Stomach smooth muscle (tissue), 2 donors: ENCODE results near the gene ARPC5L.
"Not testable (repeated sequence)": the region's sequence is repeated elsewhere in the genome, so short reads cannot be mapped to it uniquely, and the experiment has no call there.

Experiments used
- H3K27ac ChIP-seq: one replicate; pipeline ENCODE4 v1.7.0; 2013; ENCODE audit warnings: mild to moderate bottlenecking, low read length, inconsistent platforms
- H3K27me3 ChIP-seq, 2 donors: one replicate each; pipeline ENCODE4 v1.7.0; 2013; ENCODE audit warnings: low read length in 2 of 2; ENCODE audit not compliant: insufficient read depth in 2 of 2, control insufficient read depth in 1 of 2
- H3K36me3 ChIP-seq, 2 donors: one replicate each; pipeline ENCODE4 v1.7.0; 2013; ENCODE audit warnings: low read length in 2 of 2; ENCODE audit not compliant: control insufficient read depth in 2 of 2, insufficient read depth in 2 of 2
- H3K4me1 ChIP-seq: one replicate; pipeline ENCODE4 v1.7.0; 2013; ENCODE audit warnings: low read length; ENCODE audit not compliant: control insufficient read depth, insufficient read depth
- H3K4me3 ChIP-seq, 2 donors: one replicate each; pipeline ENCODE4 v1.7.0; 2013; ENCODE audit warnings: low read length in 2 of 2
- H3K9ac ChIP-seq, 2 donors: one replicate each; pipeline ENCODE4 v1.7.0; 2013; ENCODE audit warnings: low read length in 2 of 2, mild to moderate bottlenecking in 1 of 2
- H3K9me3 ChIP-seq, 2 donors: one replicate each; pipeline ENCODE4 v1.7.0; 2013; ENCODE audit warnings: low read length in 2 of 2; ENCODE audit not compliant: control insufficient read depth in 2 of 2
- donor health status: healthy.
- donor health status: Pancreatic carcinoma.

ARPC5L gene

GRCh38 chr9:124897570-124898460, 35.9 kb downstream of the ARPC5L start:
- H3K27ac ChIP-seq: no peak overlapping the region
- H3K36me3 ChIP-seq: peaks cover 38 to 40% of the 10 kb centered on the region in 2 donors

DNA sequence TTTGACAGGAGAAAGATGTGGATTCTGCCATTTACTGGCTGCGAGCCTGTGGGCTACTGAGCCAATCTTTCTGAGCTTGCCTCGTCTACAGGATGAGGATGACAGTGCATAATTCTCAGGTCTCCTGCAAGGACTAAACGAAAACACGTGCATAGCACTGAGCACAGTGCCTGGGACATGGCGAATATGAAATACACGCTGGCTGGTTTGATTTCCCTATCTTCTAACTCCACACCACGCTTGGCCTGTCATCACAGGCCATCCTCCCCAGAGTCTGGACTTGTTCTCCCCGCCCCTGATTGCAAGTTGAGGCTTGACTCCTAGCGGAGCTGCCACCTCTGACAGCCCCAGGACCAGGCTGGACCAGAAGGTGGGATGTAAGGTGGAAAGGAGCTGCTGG, 37.9 kb downstream of the ARPC5L start:
- no peak overlapping the region for H3K27ac ChIP-seq
- no peaks in the 10 kb centered on the region for H3K4me1 ChIP-seq

More at GRCh38 chr9:124897570-124898460, 35.9 kb downstream of the ARPC5L start:
- H3K27me3 ChIP-seq: no peaks in the 10 kb centered on the region
- H3K4me1 ChIP-seq: no peaks in the 10 kb centered on the region
- no peak overlapping the region for H3K9ac ChIP-seq
- H3K4me3 ChIP-seq: no peak overlapping the region
- no peaks in the 10 kb centered on the region for H3K9me3 ChIP-seq

DNA sequence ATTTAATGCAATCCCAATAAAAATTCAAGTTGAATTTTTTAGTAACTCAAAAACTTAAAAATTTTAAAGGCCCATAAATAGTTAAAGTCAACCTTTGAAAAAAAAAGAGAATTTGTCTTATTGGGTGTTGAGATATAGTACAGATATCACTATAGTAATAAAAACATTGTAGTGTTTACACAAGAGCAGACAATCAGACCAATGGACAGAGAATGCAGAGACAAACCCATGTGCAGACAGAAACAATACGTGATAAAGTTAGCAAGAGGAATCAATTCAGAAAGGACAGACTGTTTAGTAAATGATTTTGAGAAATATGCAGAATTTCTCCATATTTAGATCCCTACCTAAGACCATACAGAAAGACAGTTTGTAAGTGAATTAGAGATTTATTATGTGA, 45.0 kb downstream of the ARPC5L start:
- Histone ChIP-seq H3K9ac (no peak overlapping the region), H3K27ac (no peak overlapping the region), H3K9me3 (no peaks in the 10 kb centered on the region), H3K27me3 (no peaks in the 10 kb centered on the region), H3K4me1 (no peaks in the 10 kb centered on the region), H3K4me3 (no peak overlapping the region), H3K36me3 (peaks cover 24% of the 10 kb centered on the region in 2 donors)

More for the DNA sequence above, 37.9 kb downstream of the ARPC5L start:
- H3K9me3 ChIP-seq: no peaks in the 10 kb centered on the region
- H3K9ac ChIP-seq: no peak overlapping the region
- no peak overlapping the region for H3K4me3 ChIP-seq
- H3K36me3 ChIP-seq: peaks cover 36 to 40% of the 10 kb centered on the region in 2 donors
- H3K27me3 ChIP-seq: no peaks in the 10 kb centered on the region

- Histone ChIP-seq H3K36me3 (peaks cover 26 to 28% of the 10 kb centered on the region in 2 donors), H3K27me3 (no peaks in the 10 kb centered on the region), H3K9me3 (no peaks in the 10 kb centered on the region), H3K4me3 (no peak overlapping the region), H3K4me1 (no peaks in the 10 kb centered on the region), H3K9ac (no peak overlapping the region), H3K27ac (no peak overlapping the region)
Observed at GRCh38 chr9:124908098-124908497, 46.2 kb downstream of the ARPC5L start.

- no peak overlapping the region for H3K9ac ChIP-seq
- H3K4me3 ChIP-seq: no peak overlapping the region
- peaks cover 37 to 40% of the 10 kb centered on the region in 2 donors for H3K36me3 ChIP-seq
- no peaks in the 10 kb centered on the region for H3K4me1 ChIP-seq
- H3K9me3 ChIP-seq: no peaks in the 10 kb centered on the region
- no peaks in the 10 kb centered on the region for H3K27me3 ChIP-seq
- H3K27ac ChIP-seq: no peak overlapping the region
Observed at GRCh38 chr9:124911766-124912165, 49.8 kb downstream of the ARPC5L start.

GRCh38 chr9:124913378-124913777, 51.4 kb downstream of the ARPC5L start:
- H3K4me3 ChIP-seq: no peak overlapping the region
- peaks cover 28 to 44% of the 10 kb centered on the region in 2 donors for H3K36me3 ChIP-seq
- H3K9ac ChIP-seq: no peak overlapping the region

GRCh38 chr9:124914753-124915405, 52.9 kb downstream of the ARPC5L start:
- H3K9ac ChIP-seq: no peak overlapping the region
- H3K9me3 ChIP-seq: no peaks in the 10 kb centered on the region
- H3K27me3 ChIP-seq: no peaks in the 10 kb centered on the region
- no peak overlapping the region for H3K27ac ChIP-seq
- no peak overlapping the region for H3K4me3 ChIP-seq
- no peaks in the 10 kb centered on the region for H3K4me1 ChIP-seq
- peaks cover 34 to 48% of the 10 kb centered on the region in 2 donors for H3K36me3 ChIP-seq

More at GRCh38 chr9:124913378-124913777, 51.4 kb downstream of the ARPC5L start:
- no peaks in the 10 kb centered on the region for H3K4me1 ChIP-seq
- no peaks in the 10 kb centered on the region for H3K27me3 ChIP-seq
- no peak overlapping the region for H3K27ac ChIP-seq
- no peaks in the 10 kb centered on the region for H3K9me3 ChIP-seq

DNA sequence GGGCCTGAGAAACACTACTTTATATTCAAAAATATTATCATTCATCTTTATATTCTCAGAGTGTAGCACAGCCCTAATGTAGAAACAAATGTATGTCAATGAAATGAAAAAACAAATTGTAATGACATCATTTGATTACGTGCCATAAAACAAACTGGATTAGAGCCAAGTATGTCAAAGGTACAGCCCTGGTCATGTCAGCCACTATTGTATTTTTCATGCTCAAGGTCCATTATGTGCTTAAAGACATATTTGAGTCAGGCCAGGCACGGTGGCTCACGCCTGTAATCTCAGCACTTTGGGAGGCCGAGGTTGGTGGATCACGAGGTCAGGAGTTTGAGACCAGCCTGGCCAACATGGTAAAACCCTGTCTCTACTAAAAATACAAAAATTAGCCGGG, 58.5 kb downstream of the ARPC5L start:
- not testable (repeated sequence) for H3K27ac ChIP-seq, H3K9me3 ChIP-seq, H3K4me1 ChIP-seq, H3K9ac ChIP-seq, H3K4me3 ChIP-seq, H3K27me3 ChIP-seq
- H3K36me3 ChIP-seq: peaks cover 24 to 32% of the 10 kb centered on the region in 2 donors
